HG03064 (cell line): ENCODE data around the gene PARP14.
"Not testable (repeated sequence)": the region's sequence is repeated elsewhere in the genome, so short reads cannot be mapped to it uniquely, and the experiment has no call there.

Experiments used
- ATAC-seq: cut with Tn5 transposase; IDR thresholded peaks from one replicate; pipeline ENCODE4 v1.9.1; 2021; ENCODE audit warnings: low read depth; ENCODE audit not compliant: unreplicated experiment

PARP14 gene

DNA sequence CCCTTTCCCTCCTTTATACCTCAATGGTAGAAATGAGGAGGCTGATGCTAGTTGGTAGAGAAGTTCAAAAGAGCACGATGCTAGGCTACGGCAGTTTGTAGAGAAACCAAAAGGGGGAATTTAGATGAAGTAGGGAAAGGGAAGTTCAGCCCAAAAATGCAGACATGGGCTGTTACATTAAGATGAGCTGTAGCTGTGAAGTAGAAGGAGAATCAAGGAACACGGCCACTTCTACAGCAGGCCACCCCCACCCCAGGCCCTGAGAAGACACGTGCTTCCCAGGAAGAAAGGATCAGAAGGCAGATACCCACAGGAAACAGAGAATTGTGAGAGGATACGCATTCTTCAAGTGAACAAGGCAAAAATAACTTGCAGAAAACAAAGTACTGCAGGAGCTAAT, 2.1 kb upstream of the PARP14 start:
- ATAC-seq, result no peak

DNA sequence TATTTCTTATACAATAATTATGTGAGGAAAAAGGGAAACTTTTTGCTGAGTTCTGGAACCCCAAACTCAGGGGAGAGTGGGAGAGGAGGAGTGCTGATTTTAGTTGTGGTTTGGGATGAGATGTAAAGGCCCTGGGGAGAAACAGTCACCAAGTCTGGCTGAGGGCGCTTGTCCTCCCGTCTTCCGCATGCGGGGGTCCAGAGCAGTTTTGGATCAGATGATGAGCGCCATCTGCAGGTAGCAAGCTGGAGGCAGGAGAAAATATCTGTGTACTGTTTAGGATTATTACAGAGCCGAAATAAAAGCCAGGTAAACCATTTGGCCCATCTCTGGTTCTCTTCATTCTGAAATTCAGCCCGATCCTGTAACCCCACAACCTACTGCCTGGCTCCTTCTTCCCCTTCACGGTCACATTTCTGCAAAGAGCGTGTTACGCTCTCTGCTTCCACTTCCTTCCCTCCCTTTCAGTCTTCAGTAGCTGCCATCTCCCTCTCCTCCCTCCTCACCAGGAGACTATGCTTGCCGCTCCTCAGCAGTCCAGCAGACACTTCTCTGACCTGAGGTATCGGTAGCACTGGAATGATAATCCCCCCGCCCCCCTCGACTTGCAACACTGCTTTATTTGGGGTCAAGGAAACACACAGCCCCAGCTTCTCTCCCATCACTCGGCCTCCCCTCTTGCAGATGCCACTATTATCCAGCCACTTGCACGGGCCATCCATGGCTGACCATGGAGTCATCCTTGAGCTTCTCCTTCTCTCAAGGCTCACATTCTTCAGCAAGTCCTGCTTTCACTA, 1.4 kb upstream of the PARP14 start:
- peak; percentile 39 for ATAC-seq

DNA sequence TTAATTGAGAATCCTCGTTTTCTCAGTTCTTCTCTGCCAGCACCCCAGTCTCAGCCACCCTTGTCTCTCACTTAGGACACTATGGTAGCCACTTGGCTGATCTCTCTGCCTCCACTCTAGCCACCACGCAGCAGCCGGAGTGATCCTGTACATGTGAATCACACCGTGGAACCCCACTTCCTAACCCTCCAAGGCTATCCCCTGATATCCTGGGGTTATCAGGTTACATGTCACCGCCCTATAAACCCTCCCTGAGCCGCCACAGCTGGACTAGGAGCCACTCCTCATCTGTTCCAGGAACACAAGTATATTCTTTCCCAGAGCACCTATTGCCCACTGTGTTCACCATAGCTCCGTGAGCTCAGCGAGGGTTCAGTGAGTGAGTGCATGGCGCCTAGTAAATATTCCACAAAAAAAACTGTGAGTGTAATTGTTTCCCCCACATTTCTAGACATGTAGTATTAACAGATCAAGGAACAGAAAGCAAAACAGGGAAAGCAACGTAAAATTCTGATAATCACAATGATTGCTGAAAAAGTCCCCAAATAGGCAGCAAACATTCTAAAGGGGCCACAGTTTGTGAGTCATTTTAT, 661 bp upstream of the PARP14 start:
- no peak for ATAC-seq

DNA sequence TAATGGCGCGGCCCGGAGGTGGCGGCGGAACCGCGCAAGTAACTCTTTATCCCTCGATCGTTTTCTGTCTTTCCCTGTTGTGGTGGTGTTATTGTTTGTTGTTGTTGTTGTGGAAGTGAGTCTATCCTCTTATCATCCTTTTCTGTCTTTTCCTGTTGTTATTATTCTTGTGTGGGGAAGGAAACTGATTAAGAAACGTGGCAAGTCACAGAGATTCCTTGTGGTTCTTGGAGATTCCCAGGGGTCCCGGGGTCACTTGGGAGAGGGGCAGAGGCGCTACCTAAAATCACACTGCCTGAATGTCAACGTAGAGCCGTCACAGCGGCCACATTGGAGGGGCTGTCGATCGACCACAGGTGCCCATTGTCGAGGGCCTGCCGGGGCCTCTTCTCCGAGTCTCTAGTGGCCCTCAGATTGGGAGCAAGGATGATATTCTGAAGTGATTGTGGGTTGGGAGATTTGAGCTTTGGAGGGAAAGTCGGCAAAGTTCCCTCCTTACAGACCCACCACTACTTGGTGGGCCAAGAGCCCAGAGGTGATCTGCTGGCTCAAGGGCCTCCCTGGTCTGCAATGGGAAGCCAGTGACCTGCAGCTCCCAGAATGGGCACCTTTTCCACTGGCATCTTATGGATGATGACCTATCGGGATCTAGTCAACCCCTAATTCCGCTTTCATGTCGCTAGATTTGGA, 790 bp downstream of the PARP14 start:
- ATAC-seq, result no peak

DNA sequence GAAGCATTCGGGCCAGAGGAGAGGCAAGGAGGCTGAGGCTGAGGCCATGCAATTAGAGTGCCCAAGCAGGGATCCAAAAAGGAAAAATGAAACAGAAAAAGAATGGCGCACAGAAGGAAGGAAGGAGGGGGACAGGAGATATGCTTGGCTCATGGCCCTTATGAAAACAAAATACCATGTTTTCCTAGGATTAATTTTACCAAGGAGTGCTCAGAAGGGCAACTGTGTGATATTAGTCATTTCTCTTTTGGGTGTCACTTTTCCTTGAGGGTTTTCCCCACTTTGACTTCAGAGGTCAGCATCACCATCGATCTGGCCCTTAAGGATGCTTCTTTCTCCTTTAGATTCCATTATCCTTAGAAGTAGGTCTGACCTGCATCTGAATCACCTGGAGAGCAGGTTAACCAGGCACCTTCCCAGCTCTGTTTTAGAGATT, 1.4 kb downstream of the PARP14 start:
- ATAC-seq, result no peak

DNA sequence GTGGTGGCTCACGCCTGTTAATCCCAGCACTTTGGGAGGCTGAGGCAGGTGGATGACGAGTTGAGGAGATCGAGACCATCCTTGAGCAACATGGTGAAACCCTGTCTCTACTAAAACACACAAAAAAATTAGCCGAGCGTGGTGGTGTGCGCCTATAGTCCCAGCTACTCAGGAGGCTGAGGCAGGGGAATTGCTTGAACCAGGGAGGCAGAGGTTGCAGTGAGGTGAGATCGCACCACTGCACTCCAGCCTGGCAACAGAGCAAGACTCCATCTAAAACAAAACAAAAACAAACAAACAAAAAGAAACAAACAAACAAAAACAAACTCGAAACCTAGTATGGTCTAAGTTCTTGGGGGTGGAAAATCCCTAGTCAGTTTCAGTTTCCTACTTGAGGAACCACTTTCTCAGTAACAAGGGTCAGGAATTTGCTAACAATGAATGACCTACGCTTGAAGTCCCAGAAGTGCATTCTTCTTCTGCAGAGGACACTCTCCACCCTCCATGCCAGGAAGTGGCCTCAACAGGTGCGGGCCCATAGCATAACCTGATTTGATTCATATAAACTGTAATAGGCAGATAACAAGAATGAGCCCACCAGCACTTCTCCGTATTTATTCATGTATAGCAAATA, 2.3 kb downstream of the PARP14 start:
- not testable (repeated sequence) for ATAC-seq

DNA sequence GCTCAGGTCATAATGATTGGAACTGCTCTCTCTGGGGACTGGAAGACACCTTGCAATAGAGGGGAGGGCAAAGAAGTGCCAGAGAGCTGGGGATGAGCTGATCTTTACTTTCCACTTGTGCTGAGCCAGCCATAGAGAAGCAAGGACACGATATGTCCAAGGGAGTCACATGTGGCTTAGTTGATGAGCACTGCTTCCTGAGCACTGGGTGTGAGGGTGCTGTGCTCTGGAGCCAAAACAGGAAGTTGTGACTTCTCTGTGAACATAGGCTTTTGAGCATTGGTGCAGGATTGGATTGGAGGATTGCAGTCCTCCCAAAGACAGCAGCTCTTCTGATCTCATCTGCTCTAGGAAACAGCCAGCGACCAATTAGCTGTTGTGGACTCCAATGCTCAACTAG, 6.7 kb downstream of the PARP14 start:
- ATAC-seq, result no peak

DNA sequence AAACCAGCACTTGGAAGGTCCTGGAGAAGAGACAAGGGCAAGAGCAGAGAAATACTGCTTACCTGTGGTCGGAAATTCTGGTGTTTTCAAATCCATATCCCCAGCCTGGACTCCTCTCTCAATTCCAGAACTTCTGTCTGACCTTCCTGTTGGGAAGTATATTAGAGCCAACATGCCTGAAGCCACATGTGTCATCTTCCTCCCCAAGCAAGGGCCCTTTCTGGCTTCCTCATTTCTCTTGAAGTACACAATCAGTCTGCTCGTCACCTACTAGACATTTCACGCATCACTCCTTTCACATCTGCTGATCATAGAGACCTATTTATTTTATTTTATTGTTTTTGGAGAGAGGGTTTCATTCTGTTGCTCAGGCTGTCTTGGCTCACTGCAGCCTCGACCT, 8.4 kb downstream of the PARP14 start:
- no peak for ATAC-seq

DNA sequence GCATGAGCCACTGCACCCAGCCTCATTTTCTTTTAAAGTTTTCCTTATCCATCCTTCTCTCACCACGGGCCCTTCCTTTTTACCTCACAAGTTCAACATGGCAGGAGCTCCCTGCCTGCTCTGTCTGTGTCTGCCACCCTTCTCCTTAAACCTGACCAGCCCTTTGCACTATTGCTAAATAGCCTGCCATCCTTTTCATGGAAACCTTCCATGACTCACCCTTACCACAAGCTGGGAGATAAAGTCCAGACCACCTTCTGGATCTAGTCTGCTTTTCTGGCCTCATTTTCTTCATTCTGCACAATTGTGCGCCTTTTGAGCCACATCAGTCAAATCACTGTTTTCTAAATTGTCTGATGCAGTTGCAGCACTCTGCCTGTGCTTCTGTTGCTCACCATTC, 8.9 kb downstream of the PARP14 start:
- ATAC-seq, result no peak

DNA sequence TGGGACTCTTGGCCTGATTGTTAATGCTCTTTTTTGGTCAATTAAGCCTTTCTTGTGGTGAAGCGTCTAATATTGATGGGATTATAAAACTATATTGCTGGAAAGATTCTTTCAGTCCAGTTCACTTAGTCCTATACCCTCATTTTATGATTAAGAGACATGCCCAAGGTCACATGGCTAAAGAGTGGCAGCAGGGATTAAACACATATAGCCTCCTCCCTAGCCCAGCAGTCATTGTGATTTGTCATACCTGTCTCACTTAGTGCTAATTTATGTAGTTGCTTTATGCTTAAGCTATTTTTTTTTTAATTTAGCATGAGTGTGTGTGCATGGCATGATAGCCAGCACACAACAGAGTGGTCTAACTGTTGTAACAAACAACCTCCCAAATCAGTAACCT, 9.5 kb downstream of the PARP14 start:
- ATAC-seq, result no peak

DNA sequence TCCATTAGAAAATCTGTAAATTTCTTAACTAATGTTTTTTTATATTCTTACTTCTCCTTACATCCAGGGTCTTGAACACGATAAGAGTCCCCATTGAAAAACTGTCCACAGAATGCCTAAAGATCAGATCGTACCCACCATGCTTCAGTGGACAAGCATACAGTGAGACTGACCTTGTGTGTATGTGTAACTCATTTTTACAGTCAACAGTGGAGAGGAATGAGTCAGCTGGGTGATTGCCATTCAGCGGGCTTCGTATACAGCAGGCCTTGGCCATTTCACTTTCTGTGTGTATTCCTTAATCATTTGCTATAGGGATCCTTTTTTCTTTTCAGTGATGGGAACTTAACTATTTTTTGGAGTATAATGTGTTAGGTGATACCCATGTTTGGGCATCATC, 10.6 kb downstream of the PARP14 start:
- ATAC-seq, result no peak

DNA sequence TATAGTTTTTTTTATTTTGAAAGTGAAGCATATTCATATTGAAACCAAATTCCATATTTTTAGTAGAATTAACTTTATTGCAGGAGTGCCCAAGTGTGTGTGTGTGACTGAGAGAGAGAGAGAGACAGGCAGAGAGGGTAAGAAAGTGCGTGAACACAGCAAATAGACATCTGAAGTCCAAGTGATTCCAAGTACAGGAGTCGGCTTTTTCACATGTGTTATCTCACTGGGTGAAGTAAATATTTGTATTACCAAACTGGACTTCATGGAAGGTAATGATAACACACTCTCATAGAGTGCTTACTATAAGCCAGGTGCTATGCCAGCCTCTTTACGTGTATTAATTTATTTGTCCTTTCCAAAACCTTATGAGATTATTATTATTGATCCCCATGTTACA, 12.0 kb downstream of the PARP14 start:
- ATAC-seq, result no peak

DNA sequence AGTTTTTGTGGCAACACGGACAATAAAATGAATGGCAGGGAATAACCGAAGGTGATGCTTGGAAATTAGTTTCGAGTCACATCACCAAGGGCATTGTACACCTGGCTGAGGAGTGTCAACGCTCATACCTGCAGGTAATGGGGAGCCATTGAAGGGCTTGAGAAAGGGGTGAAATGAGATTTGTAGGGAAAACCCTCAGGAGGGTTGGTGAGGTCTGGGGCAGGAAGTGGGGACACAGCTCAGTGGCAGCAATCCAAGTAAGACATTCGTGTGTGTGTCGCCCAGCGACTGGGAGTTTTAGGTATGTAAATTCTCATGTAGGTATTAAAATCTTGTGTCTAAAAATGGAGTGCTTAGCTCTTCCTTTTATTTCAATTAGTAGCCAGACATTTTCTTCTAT, 14.3 kb downstream of the PARP14 start:
- no peak for ATAC-seq

DNA sequence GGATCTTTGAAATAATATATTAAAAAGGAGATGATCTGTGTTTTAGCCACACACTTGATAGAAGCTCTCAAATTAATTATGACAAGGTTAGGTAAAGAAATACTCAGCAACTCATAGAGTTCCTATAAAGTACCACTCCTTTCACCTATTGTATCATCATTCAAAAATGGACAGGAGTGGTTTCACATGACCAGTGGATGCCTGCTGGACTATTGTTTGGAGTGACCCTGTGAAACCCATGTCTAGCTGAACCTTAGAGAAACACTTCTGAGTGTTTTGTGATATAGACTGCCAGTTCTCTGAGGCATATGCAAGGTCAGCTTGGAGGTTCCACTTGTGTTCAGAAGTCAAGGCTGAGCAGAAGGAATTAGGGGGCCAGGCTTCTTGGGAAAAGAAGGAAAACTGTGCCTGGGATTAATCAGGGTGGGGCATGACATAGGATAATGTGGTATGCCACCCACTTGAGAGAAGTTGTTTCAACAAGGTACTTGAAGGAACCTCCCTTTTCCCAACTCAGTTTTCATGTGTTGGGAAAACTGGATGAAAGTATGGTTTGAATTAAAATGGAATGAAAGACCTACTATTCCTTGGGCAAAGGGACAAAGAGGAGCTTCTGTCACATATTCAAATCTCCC, 15.4 kb downstream of the PARP14 start:
- no peak for ATAC-seq

DNA sequence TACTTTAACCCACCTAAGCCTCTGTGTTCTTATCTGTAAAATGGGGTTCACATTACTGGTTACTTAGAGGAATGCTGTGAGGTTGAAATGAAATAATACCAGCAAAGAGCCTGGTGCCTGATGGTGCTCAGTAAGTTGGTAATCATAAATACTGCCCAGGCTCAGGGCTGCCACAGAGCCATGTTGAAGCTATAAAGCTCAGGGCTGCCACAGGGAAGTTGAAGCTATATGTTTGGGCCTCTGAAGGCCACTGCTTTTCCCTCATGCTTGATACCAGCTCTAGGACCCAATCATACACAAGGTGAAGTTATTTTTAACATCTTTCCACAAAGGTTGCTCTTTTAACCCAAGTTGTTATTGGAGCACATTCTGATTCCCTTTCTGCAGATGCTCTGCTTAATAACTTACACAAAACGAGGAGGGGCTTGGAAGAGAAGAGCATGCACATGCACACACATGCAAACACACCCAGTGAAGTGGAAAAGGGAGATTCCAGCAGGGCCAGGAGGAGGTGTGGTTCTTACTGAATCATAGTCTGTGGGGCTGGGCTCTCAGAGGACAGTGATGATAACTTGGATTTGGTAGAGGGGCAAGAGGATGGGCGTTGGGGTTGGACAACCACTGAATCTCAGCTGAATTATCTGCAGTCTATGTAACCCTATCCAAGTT, 17.4 kb downstream of the PARP14 start:
- peak; percentile 50 for ATAC-seq

DNA sequence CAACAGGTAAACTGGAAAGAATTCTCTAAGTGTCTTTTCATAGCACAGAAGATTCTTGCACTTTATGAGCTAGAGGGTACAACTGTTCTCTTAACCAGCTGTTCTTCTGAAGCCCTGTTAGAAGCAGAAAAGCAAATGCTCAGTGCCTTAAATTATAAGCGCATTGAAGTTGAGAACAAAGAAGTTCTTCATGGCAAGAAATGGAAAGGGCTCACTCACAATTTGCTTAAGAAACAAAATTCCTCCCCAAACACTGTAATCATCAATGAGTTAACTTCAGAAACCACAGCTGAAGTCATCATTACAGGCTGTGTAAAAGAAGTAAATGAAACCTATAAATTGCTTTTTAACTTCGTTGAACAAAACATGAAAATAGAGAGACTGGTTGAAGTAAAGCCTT, 19.6 kb downstream of the PARP14 start:
- no peak for ATAC-seq

DNA sequence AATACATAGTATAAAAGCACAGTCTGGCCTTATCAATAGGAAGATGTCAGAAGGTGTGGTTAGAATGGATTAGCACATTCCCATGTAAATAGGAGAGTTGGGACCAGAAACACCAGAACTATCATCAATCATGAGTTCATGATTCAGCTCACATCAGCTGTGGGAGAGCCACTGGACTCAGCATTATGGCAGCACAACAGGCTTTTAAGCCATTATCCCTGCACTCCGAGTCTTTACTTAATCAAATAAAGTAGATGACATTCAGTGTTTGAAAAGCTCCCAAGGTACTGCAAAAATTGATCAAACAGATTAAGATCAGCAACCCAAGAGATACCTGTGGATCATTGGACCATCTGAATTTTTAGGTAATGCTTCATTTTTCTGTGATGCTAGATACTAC, 24.7 kb downstream of the PARP14 start:
- no peak for ATAC-seq

DNA sequence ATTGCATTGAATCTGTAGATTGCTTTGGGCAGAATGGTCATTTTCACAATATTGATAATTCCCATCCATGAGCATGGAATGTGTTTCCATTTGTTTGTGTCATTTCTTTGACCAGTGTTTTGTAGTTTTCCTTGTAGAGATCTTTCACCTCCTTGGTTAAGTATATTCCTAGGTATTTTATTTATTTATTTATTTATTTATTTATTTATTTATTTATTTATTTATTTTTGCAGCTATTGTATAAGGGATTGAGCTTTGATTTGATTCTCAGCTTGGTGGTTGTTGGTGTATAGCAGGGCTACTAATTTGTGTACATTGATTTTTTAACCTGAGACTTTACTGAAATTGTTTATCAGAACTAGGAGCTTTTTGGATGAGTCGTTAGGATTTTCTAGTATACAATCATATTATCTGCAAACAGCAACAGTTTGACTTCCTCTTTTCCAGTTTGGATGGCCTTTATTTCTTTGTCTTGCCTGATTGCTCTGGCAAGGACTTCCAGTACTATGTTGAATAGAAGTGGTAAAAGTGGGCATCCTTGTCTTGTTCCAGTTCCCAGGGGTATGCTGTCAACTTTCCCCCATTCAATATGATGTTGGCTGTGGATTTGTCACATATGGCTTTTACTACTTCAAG, 30.1 kb downstream of the PARP14 start:
- ATAC-seq, result not testable (repeated sequence)

DNA sequence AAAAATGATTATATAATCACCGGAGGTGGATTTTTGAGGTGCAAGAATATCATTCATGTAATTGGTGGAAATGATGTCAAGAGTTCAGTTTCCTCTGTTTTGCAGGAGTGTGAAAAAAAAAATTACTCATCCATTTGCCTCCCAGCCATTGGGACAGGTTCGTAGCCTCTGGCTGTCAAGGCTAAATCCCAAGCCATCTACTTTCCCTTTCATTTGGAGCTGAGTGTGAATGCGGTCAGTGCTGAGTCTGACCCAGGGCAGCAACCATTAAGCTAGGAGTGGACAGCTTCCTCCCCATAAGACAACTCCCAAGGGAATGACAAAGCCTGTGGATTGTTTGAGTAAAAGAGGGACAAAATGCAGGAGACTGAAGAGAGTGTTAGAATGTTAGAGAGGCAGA, 33.6 kb downstream of the PARP14 start:
- ATAC-seq, result no peak

DNA sequence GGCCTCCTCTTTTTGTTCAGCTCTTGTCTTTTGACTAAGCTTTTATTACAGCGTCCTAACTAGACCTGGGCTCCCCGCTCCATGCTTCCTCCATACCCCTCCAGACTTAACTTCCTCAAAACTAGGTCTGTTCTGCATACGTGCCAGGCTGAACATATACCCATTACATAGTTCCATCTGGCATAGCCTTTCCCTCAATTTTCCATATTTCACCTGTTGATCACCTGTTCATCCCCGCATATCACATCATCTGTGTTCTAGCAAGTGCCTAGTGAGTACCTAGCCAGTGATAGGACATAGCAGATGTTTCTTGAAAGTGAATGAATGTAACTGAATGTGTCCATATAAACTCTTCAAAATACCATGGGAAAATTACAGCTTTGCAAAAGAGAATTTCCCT, 36.0 kb downstream of the PARP14 start:
- no peak for ATAC-seq
